C4-2B (cell line): Measurements from ENCODE around the gene AHDC1.
"Not testable (repeated sequence)": the region's sequence is repeated elsewhere in the genome, so short reads cannot be mapped to it uniquely, and the experiment has no call there.

Experiments used
- H3K27ac ChIP-seq: fragments of 450-650 bp; 2 replicates; pipeline ENCODE4 v1.5.1; 2017
- CTCF ChIP-seq: fragments of 450-650 bp; conservative IDR thresholded peaks from 2 replicates; pipeline ENCODE4 v1.5.1; 2017; ENCODE audit warnings: mild to moderate bottlenecking
- ZFX ChIP-seq: fragments of 450-650 bp; IDR thresholded peaks from 2 replicates; pipeline ENCODE4 v1.6.1; 2017

The AHDC1 gene

GRCh38 chr1:27556435-27556780 is 47.5 kb downstream of the AHDC1 start:
- TF ChIP-seq CTCF (no peak), ZFX (no peak)

GRCh38 chr1:27555700-27556424 is 48.1 kb downstream of the AHDC1 start:
- no peak overlapping the region for H3K27ac ChIP-seq
- no peak for TF ChIP-seq CTCF
- TF ChIP-seq ZFX = no peak

More at GRCh38 chr1:27556435-27556780, 47.5 kb downstream of the AHDC1 start:
- no peak overlapping the region for H3K27ac ChIP-seq

DNA sequence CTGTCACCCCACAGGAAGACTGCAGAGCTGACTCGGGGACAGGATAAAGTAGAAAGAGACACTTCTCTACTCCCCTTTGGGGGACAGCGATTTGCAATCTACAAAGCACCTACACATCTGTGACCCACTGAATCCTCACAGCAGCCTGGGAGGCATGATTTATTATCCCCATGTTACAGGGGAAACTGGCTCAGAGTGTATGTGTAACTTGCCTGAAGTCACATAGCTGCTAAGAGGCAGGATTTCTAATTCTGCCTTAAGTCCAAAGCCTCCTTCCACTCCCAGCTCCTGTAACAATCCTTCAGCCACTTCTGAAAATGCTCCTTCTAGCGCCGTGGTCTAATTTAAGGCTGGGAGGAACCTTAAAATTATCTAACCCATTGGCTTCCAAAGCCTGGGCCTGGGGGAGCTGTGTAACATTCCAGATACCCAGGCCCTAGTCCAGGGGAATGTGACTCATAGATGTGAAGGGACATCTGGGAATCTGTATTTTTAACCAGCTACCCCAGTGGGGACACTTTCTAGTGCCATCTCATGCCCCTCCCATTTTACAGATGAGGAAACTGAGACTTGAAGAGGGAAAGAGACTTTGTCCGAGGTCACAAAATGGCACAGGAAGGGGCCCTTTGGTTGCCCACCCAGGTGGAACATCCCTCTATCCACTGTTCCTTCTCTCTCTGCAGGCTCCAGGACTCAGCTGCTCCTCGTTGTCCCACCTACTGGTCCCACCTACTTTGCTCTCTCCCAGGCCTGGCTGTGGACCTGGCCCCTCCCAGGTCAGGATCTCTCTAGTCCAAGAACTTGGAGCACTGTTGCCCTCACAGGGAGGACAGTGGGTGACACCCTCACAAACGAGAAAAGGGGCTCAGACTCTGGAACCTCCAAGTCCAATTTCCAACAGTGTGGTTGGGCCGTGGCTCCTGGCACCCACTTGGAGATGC is 48.9 kb downstream of the AHDC1 start:
- H3K27ac ChIP-seq = no peak overlapping the region
- TF ChIP-seq CTCF = no peak
- TF ChIP-seq ZFX = no peak

DNA sequence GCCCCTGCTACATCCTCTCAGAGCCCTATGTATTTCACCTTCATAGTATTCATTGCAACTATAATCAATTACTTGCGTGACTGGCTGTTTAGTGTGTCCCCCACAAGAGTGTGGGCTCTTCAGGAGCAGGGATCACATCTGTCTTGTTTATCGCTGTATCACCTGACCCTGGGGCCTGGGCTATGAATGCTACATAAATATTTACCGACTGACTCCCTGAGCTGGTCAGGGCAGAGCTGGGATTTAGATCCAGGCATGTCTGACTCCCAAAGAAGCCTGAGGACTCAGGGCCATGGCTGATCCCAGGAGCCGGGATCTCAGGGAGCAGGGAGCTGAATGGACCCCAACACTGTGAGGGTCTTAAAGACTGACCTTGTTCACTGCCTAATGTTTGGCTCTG is 49.7 kb downstream of the AHDC1 start:
- no peak overlapping the region for H3K27ac ChIP-seq
- no peak for TF ChIP-seq CTCF
- TF ChIP-seq ZFX = no peak

DNA sequence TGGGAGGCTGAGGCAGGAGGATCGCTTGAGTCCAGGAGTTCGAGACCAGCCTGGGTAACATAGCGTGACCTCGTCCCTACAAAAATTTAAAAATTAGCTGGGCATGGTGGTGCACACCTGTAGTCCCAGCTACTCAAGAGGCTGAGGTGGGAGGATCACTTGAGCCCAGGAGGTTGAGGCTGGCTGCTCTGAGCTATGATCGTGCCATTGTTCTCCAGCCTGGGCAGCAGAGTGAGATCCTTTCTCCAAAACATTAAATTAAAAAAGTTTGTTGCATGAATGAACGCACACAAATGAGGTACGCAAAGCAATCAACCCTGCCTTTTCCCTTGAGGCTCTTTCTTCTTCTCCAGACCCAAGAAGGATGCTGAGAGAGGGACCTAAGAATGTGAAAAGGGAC is 50.1 kb downstream of the AHDC1 start:
- not testable (repeated sequence) for H3K27ac ChIP-seq

DNA sequence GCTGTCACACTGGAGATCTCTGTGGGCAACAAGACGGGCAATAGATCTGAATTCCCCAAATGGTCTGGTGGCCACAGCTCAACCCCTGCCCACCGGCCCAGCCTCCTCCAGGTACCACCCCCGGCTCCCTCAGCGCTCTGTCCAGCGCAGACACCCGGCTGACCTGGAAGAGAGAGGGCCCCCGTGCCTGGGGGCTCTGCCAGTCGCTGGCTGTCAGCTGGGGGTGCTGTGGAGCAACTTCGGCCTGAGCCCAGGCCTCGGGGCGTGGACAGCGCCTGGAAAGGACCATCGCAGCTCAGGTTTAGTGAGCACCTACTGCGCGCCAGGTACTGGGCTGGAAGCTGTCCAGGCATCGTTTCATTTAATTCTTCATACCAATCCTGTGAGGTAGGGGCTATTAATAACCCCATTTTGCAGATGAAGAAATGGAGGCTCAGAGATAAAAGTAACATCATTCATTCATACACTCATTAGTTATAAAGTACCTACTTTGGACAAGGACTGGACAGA is 51.0 kb downstream of the AHDC1 start:
- H3K27ac ChIP-seq = no peak overlapping the region
- TF ChIP-seq ZFX = no peak
- no peak for TF ChIP-seq CTCF

DNA sequence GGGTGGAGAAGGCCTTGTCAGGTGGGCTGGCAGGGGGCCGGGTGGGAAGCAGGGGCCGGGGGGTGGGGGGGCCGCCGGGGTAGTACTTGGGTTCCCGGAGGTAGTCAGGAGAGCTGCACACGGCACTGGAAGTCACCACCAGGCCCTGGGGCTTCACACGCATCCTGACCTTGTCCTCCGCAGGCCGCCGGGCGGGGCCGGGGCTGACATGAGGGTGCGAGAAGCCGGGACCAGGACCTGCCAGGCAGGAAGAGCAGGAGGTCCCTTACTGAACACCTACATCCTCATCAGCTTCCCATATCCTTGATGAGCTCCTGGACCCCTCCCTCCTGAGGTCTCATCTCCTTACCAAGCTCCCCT is 52.0 kb downstream of the AHDC1 start:
- H3K27ac ChIP-seq = no peak overlapping the region
- no peak for TF ChIP-seq CTCF
- no peak for TF ChIP-seq ZFX
